ENCODE measurements around the gene RTL10.

The RTL10 gene

DNA sequence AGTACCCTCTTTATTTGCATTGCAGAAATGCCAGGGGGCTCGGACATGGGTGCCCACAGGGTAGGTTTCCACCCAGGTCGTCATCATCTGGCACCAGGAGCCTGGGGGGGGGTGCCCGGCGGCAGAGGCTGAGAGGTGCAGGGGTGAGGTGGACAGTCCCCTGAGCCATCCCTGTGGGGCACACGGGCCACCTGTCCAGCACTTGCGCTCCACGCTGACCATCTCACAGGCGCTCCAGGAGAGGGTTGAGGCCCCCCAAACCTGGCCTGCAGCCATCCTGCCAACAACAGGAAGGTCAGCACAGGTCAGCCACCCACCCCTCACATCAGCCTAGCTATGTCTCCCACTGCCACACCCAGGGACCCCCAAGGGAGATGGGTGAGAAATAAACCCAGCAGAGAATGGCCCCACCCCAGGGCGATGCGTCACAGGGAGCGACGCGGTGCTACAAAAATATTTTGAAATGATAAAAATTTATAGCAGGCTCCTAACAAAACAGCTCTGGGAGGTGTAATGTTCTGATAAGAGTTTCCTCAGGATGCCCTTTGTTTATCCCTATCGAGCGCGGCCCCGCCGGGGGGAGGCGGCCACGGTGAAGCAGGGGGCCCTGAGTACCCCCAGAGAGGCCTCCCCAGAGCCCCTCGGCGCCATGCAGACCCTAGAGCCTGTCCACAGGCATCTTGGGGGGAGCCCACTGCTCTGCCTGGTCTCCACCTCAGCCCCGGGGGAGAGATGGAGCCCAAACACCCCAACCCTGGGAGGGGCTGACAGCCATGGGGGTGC is 21.0 kb upstream of the RTL10 start:
- H3K27me3 Mint-ChIP-seq, result no peaks in the 10 kb centered on the region
- H3K27ac Mint-ChIP-seq, result no peak overlapping the region
- H3K4me3 Mint-ChIP-seq, result no peak overlapping the region
- no peak for ATAC-seq (replicated peaks)
- H3K9me3 Mint-ChIP-seq, result no peaks in the 10 kb centered on the region
- DNase-seq, result no peak
- H3K36me3 Mint-ChIP-seq (ENCODE audit: insufficient read depth), result no peaks in the 10 kb centered on the region
- H3K4me1 Mint-ChIP-seq (ENCODE audit: low read depth in 2 of 2), result no peaks in the 10 kb centered on the region

DNA sequence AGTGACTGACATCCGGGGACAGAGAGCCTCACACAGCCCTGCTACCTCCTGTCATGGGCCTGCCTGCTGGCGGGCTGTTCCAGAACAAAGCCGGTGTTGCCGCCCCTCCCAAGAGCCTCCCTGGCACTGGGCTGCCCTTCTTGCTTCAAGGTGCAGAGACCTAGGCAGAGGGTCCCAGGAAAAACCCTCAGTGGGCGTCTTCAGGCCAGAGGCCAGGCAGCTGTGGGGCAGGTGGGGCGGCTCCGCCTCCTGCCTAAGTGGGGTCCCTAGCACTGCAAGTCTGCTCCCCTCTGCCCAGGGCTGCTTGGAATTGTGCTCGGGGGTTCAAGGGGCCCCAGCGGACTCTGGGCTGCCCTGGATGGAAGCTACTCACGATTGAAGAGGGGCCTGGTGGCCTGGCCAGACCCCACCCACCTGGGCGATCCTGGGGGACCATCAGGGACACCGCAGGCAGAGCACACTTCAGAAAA is 20.4 kb upstream of the RTL10 start:
- Mint-ChIP-seq H3K27ac (no peak overlapping the region), H3K9me3 (no peaks in the 10 kb centered on the region), H3K36me3 (ENCODE audit: insufficient read depth) (no peaks in the 10 kb centered on the region), H3K4me3 (no peak overlapping the region), H3K4me1 (ENCODE audit: low read depth in 2 of 2) (no peaks in the 10 kb centered on the region), H3K27me3 (no peaks in the 10 kb centered on the region)
- ATAC-seq (replicated peaks) (no peak), DNase-seq (no peak)

DNA sequence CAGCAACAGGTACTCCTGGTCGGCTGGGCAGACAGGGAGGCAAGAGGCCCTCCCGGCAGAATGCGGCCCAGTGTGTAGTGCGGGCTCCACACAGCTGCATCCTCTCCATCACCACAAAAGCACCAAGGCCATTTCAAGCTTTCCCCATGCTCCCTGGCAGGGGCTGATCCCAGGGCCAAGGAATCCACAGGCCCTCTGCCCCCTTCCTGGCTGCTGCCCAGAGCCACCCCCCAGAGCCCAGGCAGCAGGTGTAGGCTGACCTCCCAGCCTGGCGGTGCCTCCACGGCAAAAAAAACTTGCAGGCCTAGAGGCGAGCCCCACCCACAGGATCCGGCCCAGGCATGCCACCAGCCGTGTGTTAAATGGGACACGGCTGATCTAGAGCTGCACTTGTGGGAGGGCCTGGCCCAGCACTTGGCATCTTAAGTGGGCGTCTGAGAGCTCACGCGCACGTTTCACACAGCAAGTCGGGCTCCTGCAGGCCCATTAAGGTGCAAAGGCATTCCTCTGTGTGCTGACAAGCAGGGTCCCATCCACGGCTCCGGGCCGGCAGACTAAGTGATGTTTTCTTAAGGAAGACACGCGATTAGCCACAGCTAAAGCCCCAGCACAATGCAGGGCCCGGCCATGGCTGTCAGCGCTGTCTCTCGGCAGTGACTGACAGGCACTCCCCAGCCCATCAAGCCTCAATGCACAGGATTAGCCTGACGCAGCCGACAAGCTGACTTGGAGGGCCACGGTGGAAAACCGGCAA is 19.8 kb upstream of the RTL10 start:
- Mint-ChIP-seq H3K4me1 (ENCODE audit: low read depth in 2 of 2) (no peaks in the 10 kb centered on the region), H3K9me3 (no peaks in the 10 kb centered on the region), H3K36me3 (ENCODE audit: insufficient read depth) (no peaks in the 10 kb centered on the region), H3K27ac (no peak overlapping the region), H3K27me3 (no peaks in the 10 kb centered on the region), H3K4me3 (peak overlapping the region in 1 of 2 donors; percentile 36)
- DNase-seq (peak in 1 of 3 experiments; percentile 21), ATAC-seq (replicated peaks) (peak; percentile 91)

DNA sequence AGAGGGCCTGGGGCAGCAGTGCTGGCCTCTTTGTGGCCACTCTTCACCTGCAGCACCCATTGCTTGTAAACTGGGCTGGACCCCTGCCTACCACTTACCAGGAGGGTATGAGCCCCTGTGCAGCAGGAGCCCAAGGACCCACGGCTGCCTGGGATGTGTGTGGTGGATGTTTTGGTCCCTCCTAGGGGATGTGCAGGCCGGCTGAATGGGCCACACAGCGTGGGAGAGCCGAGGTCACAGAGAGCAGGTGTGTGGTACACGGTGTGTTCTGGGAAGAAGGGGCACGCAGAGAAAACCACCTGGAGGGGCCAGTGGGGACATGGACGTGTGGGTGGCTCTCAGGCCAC is 19.3 kb upstream of the RTL10 start:
- no peaks in the 10 kb centered on the region for H3K9me3 Mint-ChIP-seq
- H3K27me3 Mint-ChIP-seq, result no peaks in the 10 kb centered on the region
- no peaks in the 10 kb centered on the region for H3K4me1 Mint-ChIP-seq (ENCODE audit: low read depth in 2 of 2)
- H3K36me3 Mint-ChIP-seq (ENCODE audit: insufficient read depth), result no peaks in the 10 kb centered on the region
- DNase-seq (no peak), ATAC-seq (replicated peaks) (no peak)
- H3K27ac Mint-ChIP-seq, result no peak overlapping the region
- peak overlapping the region in 1 of 2 donors; percentile 36 for H3K4me3 Mint-ChIP-seq

DNA sequence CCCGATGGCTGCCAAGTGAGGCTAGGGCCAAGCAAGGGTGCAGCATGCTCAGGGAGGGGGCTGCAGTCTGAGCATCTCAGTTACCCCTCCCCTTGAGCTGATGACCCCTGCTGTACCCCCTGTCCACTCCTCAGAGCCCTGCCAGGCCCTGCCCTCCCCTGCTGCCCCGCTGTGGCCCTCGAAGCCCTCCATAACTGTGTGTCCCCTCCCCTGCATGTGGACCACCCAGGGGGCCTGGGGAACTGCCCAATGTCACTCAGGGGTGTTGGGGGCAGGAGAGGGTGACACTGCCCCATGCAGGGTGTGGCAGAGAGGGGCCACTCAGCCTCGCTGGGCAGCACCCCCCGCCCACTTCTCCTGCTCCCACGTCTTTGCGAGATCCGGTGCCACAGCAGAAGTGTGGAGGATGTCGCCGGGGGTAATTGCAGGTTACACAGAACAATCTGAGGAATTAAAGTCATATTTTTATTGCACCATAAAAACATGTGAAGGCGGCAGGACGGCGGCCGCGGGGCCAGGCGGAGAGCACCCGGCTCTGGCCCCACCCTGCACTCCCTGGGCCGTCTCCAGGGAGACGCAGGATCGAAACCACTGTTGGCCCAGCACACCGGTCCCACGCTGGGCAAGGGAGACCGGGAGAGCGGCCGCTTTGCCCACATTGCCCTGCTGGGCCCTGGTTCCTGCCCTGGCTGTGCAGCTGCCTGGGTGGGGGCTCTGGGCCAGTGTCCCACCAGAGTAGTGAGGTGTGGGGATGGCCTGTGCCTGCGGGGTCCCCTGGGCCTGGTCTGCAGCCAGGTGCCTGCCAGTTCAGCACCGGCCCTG is 18.7 kb upstream of the RTL10 start:
- Mint-ChIP-seq H3K4me3 (peak overlapping the region in 1 of 2 donors; percentile 36), H3K36me3 (ENCODE audit: insufficient read depth) (no peaks in the 10 kb centered on the region), H3K4me1 (ENCODE audit: low read depth in 2 of 2) (no peaks in the 10 kb centered on the region), H3K27me3 (no peaks in the 10 kb centered on the region), H3K27ac (no peak overlapping the region), H3K9me3 (no peaks in the 10 kb centered on the region)
- no peak for ATAC-seq (replicated peaks)
- DNase-seq, result no peak

DNA sequence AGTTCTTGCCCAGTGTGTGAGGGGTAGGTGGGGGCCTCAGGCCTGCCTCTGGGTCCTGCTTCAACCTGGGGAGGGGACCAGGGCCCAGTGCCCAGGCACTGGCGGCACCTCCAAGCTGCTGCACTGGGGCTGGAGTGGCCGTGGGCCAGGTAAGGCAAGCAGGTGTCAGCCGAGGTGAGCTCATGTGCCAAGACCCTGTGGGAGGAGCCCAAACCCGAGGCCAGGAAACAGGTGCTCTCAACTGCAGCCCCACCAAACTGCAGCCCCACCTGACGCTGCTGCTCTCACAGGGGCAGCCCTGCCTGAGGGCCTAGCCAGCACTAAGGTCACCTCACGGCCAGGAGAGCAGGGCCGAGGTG is 18.1 kb upstream of the RTL10 start:
- no peak for ATAC-seq (replicated peaks)
- H3K4me1 Mint-ChIP-seq (ENCODE audit: low read depth in 2 of 2), result no peaks in the 10 kb centered on the region
- H3K36me3 Mint-ChIP-seq (ENCODE audit: insufficient read depth), result no peaks in the 10 kb centered on the region
- no peak for DNase-seq
- H3K4me3 Mint-ChIP-seq, result no peak overlapping the region
- H3K27me3 Mint-ChIP-seq, result no peaks in the 10 kb centered on the region
- H3K27ac Mint-ChIP-seq, result no peak overlapping the region
- no peaks in the 10 kb centered on the region for H3K9me3 Mint-ChIP-seq

DNA sequence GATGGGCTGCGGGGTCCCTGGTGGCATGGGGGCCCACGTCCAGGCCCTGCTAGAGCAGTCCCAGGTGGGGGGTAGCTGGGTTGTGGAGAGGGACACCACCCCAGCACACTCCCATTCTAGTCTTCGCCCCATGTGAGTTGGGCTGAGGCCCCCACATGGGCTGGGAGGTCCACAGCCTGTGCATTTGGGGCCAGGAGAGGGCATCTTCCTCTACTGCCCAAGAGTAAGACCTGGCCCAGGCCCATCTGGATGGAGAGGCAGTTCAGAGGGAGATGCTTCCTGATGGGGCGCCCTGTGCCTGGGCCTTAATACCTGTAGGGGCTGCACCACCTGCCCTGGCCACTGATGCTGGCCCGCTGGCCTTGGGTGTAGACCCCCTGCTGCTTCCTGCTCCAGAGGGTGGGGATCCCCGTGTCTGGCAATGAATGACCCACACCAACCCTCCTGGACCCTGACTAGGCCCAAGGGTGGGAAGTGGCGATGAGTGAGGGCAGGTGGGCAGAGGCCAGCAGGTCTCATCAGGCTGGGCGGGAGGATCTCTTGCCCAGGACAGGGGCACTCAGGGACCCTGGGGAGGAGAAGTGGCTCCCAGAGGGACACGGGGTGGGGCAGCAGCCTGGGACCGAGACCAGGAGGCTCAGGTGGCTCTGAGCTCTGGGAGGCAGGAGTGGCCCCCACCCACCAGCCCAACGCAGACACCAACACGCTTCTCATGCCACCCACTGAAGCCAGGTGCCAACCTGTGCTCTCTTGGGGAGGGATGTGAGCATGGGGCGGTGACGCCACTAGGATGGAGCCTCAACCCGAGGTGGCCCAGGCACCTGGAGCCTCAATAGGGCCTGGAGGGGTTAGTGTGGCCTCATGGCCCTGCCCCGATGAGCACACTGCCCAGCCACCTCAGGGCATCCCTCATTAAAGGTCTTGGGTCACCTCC is 17.4 kb upstream of the RTL10 start:
- Mint-ChIP-seq H3K36me3 (ENCODE audit: insufficient read depth) (no peaks in the 10 kb centered on the region), H3K27me3 (no peaks in the 10 kb centered on the region), H3K9me3 (no peaks in the 10 kb centered on the region), H3K4me3 (no peak overlapping the region), H3K4me1 (ENCODE audit: low read depth in 2 of 2) (no peaks in the 10 kb centered on the region), H3K27ac (no peak overlapping the region)
- DNase-seq, result no peak
- no peak for ATAC-seq (replicated peaks)

DNA sequence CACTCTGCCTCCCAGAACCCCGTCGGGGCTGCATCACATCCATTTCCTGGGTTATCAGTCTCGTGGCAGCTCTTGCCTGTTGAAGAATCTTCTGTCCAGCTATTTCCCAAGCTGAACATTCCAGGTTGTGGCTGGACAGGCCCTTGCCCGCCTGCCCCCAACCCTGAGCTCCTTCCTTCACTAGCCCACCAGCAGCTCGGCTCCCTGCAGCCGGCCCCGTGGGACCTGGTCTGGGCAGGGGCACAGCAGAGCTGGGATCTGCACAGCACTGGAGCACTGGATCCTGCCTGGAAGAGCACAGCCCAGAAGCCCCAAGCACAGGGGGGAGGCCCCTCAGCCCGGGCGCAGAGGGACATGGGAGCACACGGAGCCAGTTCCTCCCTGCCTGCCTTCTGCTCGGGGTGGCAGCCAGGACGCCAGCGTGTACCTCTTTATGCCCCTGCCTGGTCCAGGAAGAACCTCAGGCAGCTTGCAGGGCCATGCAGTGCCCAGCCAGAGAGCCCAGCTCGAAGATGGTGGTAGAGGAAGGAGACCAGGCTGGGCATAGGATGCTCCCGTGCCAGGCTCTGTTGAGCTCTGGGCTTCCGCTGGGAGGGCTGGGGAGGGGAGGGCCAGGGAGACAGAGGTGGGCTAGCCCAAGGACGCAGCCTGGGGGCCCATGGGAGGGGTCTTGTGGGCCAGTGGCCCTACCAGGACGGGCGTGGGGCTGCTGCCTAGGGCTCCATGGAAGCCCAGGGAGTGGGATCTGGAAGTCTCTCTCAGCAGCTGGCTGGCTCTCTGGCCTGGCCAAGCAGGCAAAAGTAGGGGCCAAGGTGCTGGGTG is 16.6 kb upstream of the RTL10 start:
- no peaks in the 10 kb centered on the region for H3K36me3 Mint-ChIP-seq (ENCODE audit: insufficient read depth)
- no peak for ATAC-seq (replicated peaks)
- H3K4me1 Mint-ChIP-seq (ENCODE audit: low read depth in 2 of 2), result no peaks in the 10 kb centered on the region
- no peak overlapping the region for H3K27ac Mint-ChIP-seq
- no peaks in the 10 kb centered on the region for H3K9me3 Mint-ChIP-seq
- H3K4me3 Mint-ChIP-seq, result no peak overlapping the region
- no peak for DNase-seq
- H3K27me3 Mint-ChIP-seq, result no peaks in the 10 kb centered on the region

DNA sequence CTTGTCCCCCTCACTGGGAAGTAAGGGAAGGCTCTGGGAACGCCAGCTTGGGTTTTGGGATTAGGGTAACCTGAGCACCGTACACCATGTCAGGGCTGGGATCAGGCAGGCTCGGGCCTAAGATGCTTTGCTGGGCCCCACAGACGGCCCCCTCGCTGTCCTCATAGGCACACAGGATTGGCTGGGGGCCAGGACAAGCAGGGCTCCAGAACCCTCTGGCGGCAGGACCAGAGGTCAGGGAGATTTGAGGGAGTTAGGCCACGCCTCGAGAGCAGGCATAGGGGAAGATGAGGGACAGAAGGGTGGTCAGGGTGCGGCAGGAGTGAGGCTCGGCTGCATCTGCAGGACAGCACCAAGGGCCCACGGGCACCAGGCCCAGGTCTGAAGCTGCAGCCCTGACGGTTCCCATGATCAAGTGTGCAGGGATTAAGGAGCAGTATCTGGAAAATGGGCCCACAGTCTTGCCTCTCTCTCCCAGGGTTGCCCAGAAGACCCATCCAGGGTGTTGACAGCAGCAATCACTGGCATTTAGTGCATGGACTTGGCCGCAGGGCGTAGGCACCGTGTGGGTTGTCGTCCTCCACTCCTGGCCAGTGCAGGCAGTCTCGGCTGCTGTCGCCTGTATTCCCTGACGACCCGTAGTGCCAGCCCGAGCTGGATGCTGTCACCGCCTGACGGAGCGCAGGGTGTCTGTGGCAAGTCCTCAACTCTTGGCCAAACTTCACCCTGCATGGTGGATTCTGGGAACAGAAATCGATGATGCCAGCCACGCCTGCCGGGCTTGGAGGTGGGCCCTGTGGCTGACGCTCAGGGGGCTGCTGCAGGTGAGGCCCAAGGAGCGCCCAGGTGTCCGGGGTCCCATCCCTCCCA is 15.7 kb upstream of the RTL10 start:
- H3K36me3 Mint-ChIP-seq (ENCODE audit: insufficient read depth), result no peaks in the 10 kb centered on the region
- ATAC-seq (replicated peaks), result no peak
- H3K9me3 Mint-ChIP-seq, result no peaks in the 10 kb centered on the region
- no peak for DNase-seq
- no peak overlapping the region for H3K27ac Mint-ChIP-seq
- no peaks in the 10 kb centered on the region for H3K4me1 Mint-ChIP-seq (ENCODE audit: low read depth in 2 of 2)
- H3K27me3 Mint-ChIP-seq, result no peaks in the 10 kb centered on the region
- no peak overlapping the region for H3K4me3 Mint-ChIP-seq

DNA sequence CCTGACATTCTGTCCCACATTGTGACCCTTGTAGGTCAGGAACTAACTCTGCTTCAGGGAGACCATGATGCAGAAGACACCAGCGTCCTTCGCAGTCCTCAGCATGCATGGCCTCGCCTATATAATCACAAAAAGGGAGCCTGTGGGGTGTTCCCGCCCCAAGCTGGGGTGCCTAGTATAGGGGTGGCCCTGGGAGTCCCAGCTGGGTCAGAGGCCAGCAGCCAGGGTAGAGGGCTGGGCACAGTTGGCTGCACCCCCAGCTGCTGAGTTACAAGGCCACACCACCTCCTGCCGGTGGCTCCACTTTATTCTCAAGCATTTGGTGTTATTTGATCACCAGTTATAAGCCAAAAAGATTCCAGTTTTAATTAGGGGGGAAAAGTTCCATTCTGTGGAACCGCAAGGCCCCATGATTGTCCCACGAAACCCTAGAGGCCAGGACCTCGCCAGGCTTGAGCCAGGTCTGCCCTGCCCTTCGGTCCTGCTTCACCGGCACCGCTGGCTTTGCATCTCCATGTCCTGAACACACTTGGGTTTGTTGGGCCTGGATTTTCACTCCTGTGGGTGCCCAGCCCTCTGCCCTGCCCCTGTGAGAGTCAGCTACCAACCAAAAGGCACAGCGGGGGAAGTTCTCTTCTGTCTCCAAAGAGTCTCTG is 15.0 kb upstream of the RTL10 start:
- Mint-ChIP-seq H3K9me3 (no peaks in the 10 kb centered on the region), H3K27ac (no peak overlapping the region), H3K4me3 (no peak overlapping the region), H3K4me1 (ENCODE audit: low read depth in 2 of 2) (peaks cover 0 to under 1% of the 10 kb centered on the region in 2 donors), H3K27me3 (no peaks in the 10 kb centered on the region), H3K36me3 (ENCODE audit: insufficient read depth) (no peaks in the 10 kb centered on the region)
- ATAC-seq (replicated peaks), result no peak
- DNase-seq, result no peak

DNA sequence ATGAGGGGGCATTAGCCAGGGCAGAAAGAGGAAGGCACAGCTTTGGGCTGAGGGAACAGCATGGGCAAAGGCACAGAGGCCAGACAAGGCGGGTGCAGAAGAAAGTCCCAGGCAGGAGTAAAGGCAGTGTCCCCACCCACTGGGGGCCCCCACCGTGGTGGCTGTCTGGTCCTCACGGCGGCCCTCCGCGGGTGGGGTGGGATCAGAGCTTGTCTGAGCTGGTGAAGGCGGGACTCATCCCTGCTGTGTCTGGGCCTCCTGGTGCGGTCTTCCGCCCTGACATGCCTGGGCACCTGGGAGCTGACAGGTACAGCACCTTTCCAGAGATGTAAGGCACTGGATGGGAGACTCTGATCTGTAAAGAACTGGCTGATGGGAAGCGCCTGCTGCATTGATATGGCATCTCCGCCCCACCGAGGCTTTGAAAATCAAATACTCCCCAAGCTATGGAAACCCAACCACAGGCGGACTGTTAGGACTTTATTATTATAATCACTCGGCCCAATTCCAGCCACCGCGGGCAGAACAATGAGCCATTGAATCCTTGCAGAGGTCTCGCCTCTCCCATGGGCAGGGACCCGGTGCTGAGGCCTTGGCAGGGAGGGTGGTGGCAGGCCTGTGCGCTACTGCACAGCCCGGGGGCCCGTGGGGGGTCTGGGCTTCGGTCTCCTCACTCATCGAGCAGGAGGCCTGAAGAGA is 14.2 kb upstream of the RTL10 start:
- DNase-seq, result no peak
- Mint-ChIP-seq H3K9me3 (no peaks in the 10 kb centered on the region), H3K4me1 (ENCODE audit: low read depth in 2 of 2) (peaks cover 0 to 3% of the 10 kb centered on the region in 2 donors), H3K27me3 (no peaks in the 10 kb centered on the region), H3K4me3 (no peak overlapping the region), H3K36me3 (ENCODE audit: insufficient read depth) (no peaks in the 10 kb centered on the region), H3K27ac (no peak overlapping the region)
- no peak for ATAC-seq (replicated peaks)

Data from effector memory CD8-positive, alpha-beta T cell (primary cell).